SK-N-SH treated with all-trans-retinoic acid at 6 μM for 48 hours (cell line): ENCODE results near the gene MARVELD3.
"Not testable (repeated sequence)": the region's sequence is repeated elsewhere in the genome, so short reads cannot be mapped to it uniquely, and the experiment has no call there.

Experiments
- ATAC-seq: fragments of 200-7000 bp; cut with Tn5 transposase; 3 replicates; pipeline ENCODE4 v1.9.1; 2020; ENCODE audit warnings: mild to moderate bottlenecking, moderate library complexity
- ARNTL ChIP-seq: fragments of 450-650 bp; formaldehyde crosslinking; IDR thresholded peaks from 2 replicates; pipeline ENCODE4 v1.5.0; 2020; ENCODE audit warnings: low read depth, mild to moderate bottlenecking, moderate library complexity, borderline replicate concordance
- BACH2 ChIP-seq: fragments of 250-450 bp; sonication (Bioruptor Pico); IDR thresholded peaks from 2 replicates; pipeline ENCODE4 v1.9.0; 2021; ENCODE audit warnings: mild to moderate bottlenecking, borderline replicate concordance
- CSRNP3 ChIP-seq: fragments of 250-450 bp; sonication (Bioruptor Pico); IDR thresholded peaks from 2 replicates; pipeline ENCODE4 v1.5.1; 2021; ENCODE audit warnings: mild to moderate bottlenecking, moderate library complexity
- POU6F1 ChIP-seq: fragments of 250-450 bp; sonication (Bioruptor Pico); IDR thresholded peaks from 2 replicates; pipeline ENCODE4 v1.8.0; 2021; ENCODE audit warnings: low read depth, mild to moderate bottlenecking, moderate library complexity, borderline replicate concordance
- PPARA ChIP-seq: fragments of 250-450 bp; sonication (Bioruptor Pico); IDR thresholded peaks from 2 replicates; pipeline ENCODE4 v1.5.0; 2020; ENCODE audit warnings: mild to moderate bottlenecking, borderline replicate concordance
- RARB ChIP-seq: fragments of 250-450 bp; sonication (Bioruptor Pico); IDR thresholded peaks from 2 replicates; pipeline ENCODE4 v1.8.0; 2021; ENCODE audit warnings: mild to moderate bottlenecking, moderate library complexity
- SNAI2 ChIP-seq: fragments of 250-450 bp; sonication (Bioruptor Pico); IDR thresholded peaks from 2 replicates; pipeline ENCODE4 v1.5.0; 2020; ENCODE audit warnings: mild to moderate bottlenecking, moderate library complexity
- TCF4 ChIP-seq: fragments of 250-450 bp; sonication (Bioruptor Pico); IDR thresholded peaks from 2 replicates; pipeline ENCODE4 v1.8.0; 2021; ENCODE audit warnings: mild to moderate bottlenecking, moderate library complexity, borderline replicate concordance
- TOX ChIP-seq: fragments of 250-450 bp; sonication (Bioruptor Pico); IDR thresholded peaks from 2 replicates; pipeline ENCODE4 v1.8.0; 2021; ENCODE audit warnings: mild to moderate bottlenecking, moderate library complexity, borderline replicate concordance
- TSHZ2 ChIP-seq: fragments of 250-450 bp; sonication (Bioruptor Pico); IDR thresholded peaks from 2 replicates; pipeline ENCODE4 v1.5.0; 2020; ENCODE audit warnings: mild to moderate bottlenecking, moderate library complexity
- ZC3H10 ChIP-seq: fragments of 250-450 bp; sonication (Bioruptor Pico); IDR thresholded peaks from 2 replicates; pipeline ENCODE4 v1.5.1; 2021; ENCODE audit warnings: mild to moderate bottlenecking, moderate library complexity
- ZFP3 ChIP-seq: fragments of 250-450 bp; sonication (Bioruptor Pico); IDR thresholded peaks from 2 replicates; pipeline ENCODE4 v1.5.0; 2020; ENCODE audit warnings: mild to moderate bottlenecking, moderate library complexity
- ZFP30 ChIP-seq: fragments of 450-650 bp; formaldehyde crosslinking; IDR thresholded peaks from 2 replicates; pipeline ENCODE4 v1.5.0; 2022; ENCODE audit warnings: mild to moderate bottlenecking, moderate library complexity
- ZNF565 ChIP-seq: fragments of 450-650 bp; formaldehyde crosslinking; conservative IDR thresholded peaks from 2 replicates; pipeline ENCODE4 v1.5.0; 2020; ENCODE audit warnings: low read depth, mild to moderate bottlenecking, moderate library complexity
- ZNF8 ChIP-seq: fragments of 450-650 bp; formaldehyde crosslinking; IDR thresholded peaks from 2 replicates; pipeline ENCODE4 v1.5.0; 2020; ENCODE audit warnings: mild to moderate bottlenecking, moderate library complexity
- TF ChIP-seq, protein P1 (sequence below): fragments of 250-450 bp; sonication (Bioruptor Pico); IDR thresholded peaks from 2 replicates; pipeline ENCODE4 v1.5.1; 2020; ENCODE audit warnings: low read depth, mild to moderate bottlenecking, moderate library complexity

The MARVELD3 gene, protein sequence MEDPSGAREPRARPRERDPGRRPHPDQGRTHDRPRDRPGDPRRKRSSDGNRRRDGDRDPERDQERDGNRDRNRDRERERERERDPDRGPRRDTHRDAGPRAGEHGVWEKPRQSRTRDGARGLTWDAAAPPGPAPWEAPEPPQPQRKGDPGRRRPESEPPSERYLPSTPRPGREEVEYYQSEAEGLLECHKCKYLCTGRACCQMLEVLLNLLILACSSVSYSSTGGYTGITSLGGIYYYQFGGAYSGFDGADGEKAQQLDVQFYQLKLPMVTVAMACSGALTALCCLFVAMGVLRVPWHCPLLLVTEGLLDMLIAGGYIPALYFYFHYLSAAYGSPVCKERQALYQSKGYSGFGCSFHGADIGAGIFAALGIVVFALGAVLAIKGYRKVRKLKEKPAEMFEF

DNA sequence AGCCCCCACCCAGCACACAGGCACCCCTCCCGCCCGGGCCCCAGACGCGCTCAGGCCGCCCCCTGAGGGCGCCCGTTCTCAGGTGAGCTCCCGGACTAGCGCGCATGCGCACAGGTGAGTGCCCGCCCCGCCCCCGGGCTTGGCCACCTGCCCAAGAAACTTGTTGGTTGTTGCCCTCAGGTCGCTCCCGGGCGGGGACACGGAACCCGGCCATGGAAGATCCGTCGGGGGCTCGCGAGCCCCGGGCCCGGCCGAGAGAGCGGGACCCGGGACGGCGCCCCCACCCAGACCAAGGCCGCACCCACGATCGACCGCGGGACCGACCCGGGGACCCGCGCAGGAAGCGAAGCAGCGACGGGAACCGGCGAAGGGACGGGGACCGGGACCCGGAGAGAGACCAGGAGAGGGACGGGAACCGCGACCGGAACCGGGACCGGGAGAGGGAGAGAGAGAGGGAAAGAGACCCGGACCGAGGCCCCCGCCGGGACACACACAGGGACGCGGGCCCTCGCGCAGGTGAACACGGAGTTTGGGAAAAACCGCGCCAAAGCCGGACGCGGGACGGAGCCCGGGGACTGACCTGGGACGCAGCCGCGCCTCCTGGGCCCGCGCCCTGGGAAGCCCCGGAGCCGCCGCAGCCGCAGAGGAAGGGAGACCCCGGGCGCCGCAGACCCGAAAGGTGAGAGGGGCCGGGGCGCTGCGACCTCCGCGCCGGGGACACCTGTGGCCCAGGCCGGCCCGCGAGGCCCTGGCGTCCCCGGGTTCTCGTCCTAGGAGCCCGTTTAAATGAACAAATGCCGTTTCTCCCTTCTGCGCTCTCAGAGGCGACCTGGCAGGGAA is at the start of gene MARVELD3:
Gene MARVELD3, plus strand, starts transcription at position 167 of the 840 bp plus-strand sequence. Its CDS starts 46 bp downstream, at position 213.
- TF ChIP-seq ZC3H10 (CRISPR knock-in tag) = no peak
- no peak for TF ChIP-seq RARB (CRISPR knock-in tag)
- TF ChIP-seq TOX (CRISPR knock-in tag) = no peak
- TF ChIP-seq SNAI2 (CRISPR knock-in tag) = no peak
- peak; percentile 52 for ATAC-seq

DNA sequence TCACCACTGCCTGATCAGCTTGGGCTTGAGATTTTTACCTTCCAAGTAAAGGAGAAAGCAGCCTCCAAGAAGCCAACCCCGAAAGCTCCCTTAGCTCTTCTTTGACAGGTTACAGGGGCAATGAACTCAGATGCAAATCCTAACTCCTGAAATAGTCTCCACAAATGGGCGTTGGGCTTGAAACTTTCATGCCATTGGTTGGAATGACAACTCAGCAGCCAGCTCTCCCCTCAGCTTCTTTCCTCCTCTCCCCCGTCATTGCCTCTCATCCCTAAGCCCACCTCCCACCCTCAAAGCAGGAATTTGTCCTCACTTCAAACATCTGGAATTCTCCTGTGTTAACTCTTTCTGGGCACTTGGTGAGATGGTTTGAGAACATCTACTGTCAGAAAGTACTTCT is 49.0 kb upstream of the MARVELD3 start, which contains the start of gene TAT:
Gene TAT, minus strand, starts transcription at position 122 of the 400 bp plus-strand sequence. CDS start 677 bp downstream, outside the sequence.
- no peak for TF ChIP-seq ARNTL (CRISPR knock-in tag)
- TF ChIP-seq POU6F1 (CRISPR knock-in tag) = no peak
- no peak for TF ChIP-seq PPARA (CRISPR knock-in tag)
- no peak for TF ChIP-seq RARB (CRISPR knock-in tag)
- ATAC-seq = no peak

DNA sequence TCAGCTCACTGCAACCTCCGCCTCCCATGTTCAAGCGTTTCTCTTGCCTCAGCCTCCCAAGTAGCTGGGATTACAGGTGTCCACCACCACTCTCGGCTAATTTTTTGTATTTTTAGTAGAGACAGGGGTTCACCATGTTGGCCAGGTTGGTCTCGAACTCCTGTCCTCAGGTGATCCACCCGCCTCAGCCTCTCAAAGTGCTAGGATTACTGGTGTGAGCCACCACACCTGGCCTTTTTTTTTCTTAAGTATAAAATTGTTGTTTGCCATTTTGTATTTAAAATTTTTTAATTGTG is 43.5 kb upstream of the MARVELD3 start:
- ATAC-seq = not testable (repeated sequence)

GRCh38 chr16:71584543-71585317 is 41.3 kb upstream of the MARVELD3 start:
- no peak for ATAC-seq
- TF ChIP-seq ZNF8 (CRISPR knock-in tag) = no peak
- TF ChIP-seq BACH2 (CRISPR knock-in tag) = no peak
- TF ChIP-seq CSRNP3 (CRISPR knock-in tag) = no peak
- TF ChIP-seq, protein P1, sequence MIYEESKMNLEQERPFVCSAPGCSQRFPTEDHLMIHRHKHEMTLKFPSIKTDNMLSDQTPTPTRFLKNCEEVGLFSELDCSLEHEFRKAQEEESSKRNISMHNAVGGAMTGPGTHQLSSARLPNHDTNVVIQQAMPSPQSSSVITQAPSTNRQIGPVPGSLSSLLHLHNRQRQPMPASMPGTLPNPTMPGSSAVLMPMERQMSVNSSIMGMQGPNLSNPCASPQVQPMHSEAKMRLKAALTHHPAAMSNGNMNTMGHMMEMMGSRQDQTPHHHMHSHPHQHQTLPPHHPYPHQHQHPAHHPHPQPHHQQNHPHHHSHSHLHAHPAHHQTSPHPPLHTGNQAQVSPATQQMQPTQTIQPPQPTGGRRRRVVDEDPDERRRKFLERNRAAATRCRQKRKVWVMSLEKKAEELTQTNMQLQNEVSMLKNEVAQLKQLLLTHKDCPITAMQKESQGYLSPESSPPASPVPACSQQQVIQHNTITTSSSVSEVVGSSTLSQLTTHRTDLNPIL = no peak
- TF ChIP-seq ZFP30 (CRISPR knock-in tag) = no peak
- no peak for TF ChIP-seq ZNF565 (CRISPR knock-in tag)
- TF ChIP-seq POU6F1 (CRISPR knock-in tag) = no peak
- TF ChIP-seq ZFP3 (CRISPR knock-in tag) = no peak
- no peak for TF ChIP-seq TCF4 (CRISPR knock-in tag)
- TF ChIP-seq TSHZ2 (CRISPR knock-in tag) = no peak
